ENCODE results near the gene SCAPER. TPM values are rescaled to one million over a fixed set of nuclear protein-coding genes. Genes with fewer than 3 reads are reported as not detected.

Gene SCAPER
- total RNA-seq, 1 experiment from 2014 or later = 14.7 TPM

- TF ChIP-seq YY1 (IDR thresholded peaks at IDR 0.05; ENCODE audit: extremely low read depth, insufficient replicate concordance, low read depth, low read length) (no peak), EGR1 (IDR thresholded peaks at IDR 0.05; ENCODE audit: low read depth) (no peak), FOSL1 (IDR thresholded peaks at IDR 0.05; ENCODE audit: low read depth) (no peak), MAX (IDR thresholded peaks at IDR 0.05) (no peak), CEBPB (IDR thresholded peaks at IDR 0.05; ENCODE audit: low read depth) (no peak), POLR2AphosphoS5 (IDR thresholded peaks at IDR 0.05; ENCODE audit: low read depth, low read length) (no peak), EZH2 (IDR thresholded peaks at IDR 0.05) (no peak), SP1 (IDR thresholded peaks at IDR 0.05; ENCODE audit: low read depth) (no peak)
Measured at GRCh38 chr15:76299786-76300185, 605.4 kb downstream of the SCAPER start (continued).

- H3K4me1 ChIP-seq (ENCODE audit: control insufficient read depth in 1 of 2, insufficient read depth in 2 of 2, low read length in 2 of 2) = no peaks in the 10 kb centered on the region
- no peak for ATAC-seq
- RAD21 ChIA-PET (ENCODE audit: low non-redundant PET in 1 of 2, low total read pairs in 2 of 2, uncharacterized antibody in 2 of 2, unreplicated experiment in 2 of 2) = no interaction called here
- no peak overlapping the region for H3K27ac ChIP-seq (ENCODE audit: low read depth, low read length)
- CTCF ChIA-PET = no interaction called here
- peaks cover 95% of the 10 kb centered on the region for H3K79me2 ChIP-seq (ENCODE audit: insufficient read depth, low read length)
- no peaks in the 10 kb centered on the region for H3K9me2 ChIP-seq (ENCODE audit: insufficient read depth)
- intact Hi-C loops (cut with micrococcal nuclease) = no loop called here
- POLR2A ChIA-PET = no interaction called here
- no peak overlapping the region for H3K9ac ChIP-seq (ENCODE audit: low read length)
- TF ChIP-seq SIN3A (IDR thresholded peaks at IDR 0.05; ENCODE audit: low read depth) = no peak
- TF ChIP-seq CTCF (IDR thresholded peaks at IDR 0.05 in 2 of 3, conservative IDR thresholded peaks at IDR 0.05 in 1 of 3; ENCODE audit: borderline replicate concordance in 1 of 3, insufficient read depth in 1 of 3, low read depth in 2 of 3, low read length in 2 of 3) = no peak
- TF ChIP-seq CBX3 (IDR thresholded peaks at IDR 0.05; ENCODE audit: low read depth) = no peak
- no peak for TF ChIP-seq REST (IDR thresholded peaks at IDR 0.05; ENCODE audit: low read depth)
- TF ChIP-seq TCF7L2 (IDR thresholded peaks at IDR 0.05; ENCODE audit: borderline replicate concordance, extremely low read depth, insufficient read depth, insufficient read length) = no peak
- TF ChIP-seq CEBPB (IDR thresholded peaks at IDR 0.05; ENCODE audit: low read depth) = no peak
- no peak for TF ChIP-seq FOSL1 (IDR thresholded peaks at IDR 0.05; ENCODE audit: low read depth)
- no peak for TF ChIP-seq EZH2 (IDR thresholded peaks at IDR 0.05)
- TF ChIP-seq EZH2phosphoT487 (IDR thresholded peaks at IDR 0.05; ENCODE audit: borderline replicate concordance) = no peak
- TF ChIP-seq ELF1 (IDR thresholded peaks at IDR 0.05; ENCODE audit: borderline replicate concordance, low read depth) = no peak
- TF ChIP-seq POLR2AphosphoS5 (IDR thresholded peaks at IDR 0.05; ENCODE audit: low read depth, low read length) = no peak
- TF ChIP-seq ZNF274 (IDR thresholded peaks at IDR 0.05; ENCODE audit: low read depth, low read length) = no peak
- TF ChIP-seq POLR2A (IDR thresholded peaks at IDR 0.05; ENCODE audit: borderline replicate concordance, extremely low read depth, insufficient read depth, insufficient read length) = no peak
- no peak for TF ChIP-seq SRF (IDR thresholded peaks at IDR 0.05; ENCODE audit: low read depth)
- no peak for TF ChIP-seq RAD21 (IDR thresholded peaks at IDR 0.05; ENCODE audit: low read depth)
- TF ChIP-seq JUND (IDR thresholded peaks at IDR 0.05) = no peak
- H3K27me3 ChIP-seq (ENCODE audit: insufficient read depth, low read length) = no peaks in the 10 kb centered on the region
- H3K9me3 ChIP-seq (ENCODE audit: control insufficient read depth in 1 of 2, insufficient read depth in 1 of 2, low read depth in 1 of 2, low read length in 2 of 2) = no peaks in the 10 kb centered on the region
- H3K36me3 ChIP-seq (ENCODE audit: control insufficient read depth in 1 of 2, insufficient read depth in 2 of 2, low read length in 2 of 2) = no peaks in the 10 kb centered on the region
- BruUV-seq (replicated peaks) = no TSS peak
- H3K4me3 ChIP-seq (replicated peaks in 1 of 2; ENCODE audit: low read depth in 1 of 2, low read length in 2 of 2) = no peak overlapping the region
- DNase-seq (ENCODE audit: low read depth, low spot score) = no peak
- no peak overlapping the region for H2AFZ ChIP-seq (ENCODE audit: low read depth, low read length, poor library complexity, severe bottlenecking)
- no peak overlapping the region for H3K4me2 ChIP-seq (ENCODE audit: low read length)
- 0 out of 2 replicates have a peak, but pooled peaks cover 7% of the 10 kb centered on the region for H4K20me1 ChIP-seq (ENCODE audit: insufficient read depth)
Measured at GRCh38 chr15:76298986-76299385, 606.2 kb downstream of the SCAPER start.

Data from HCT116 (cell line).